GM23338 (cell line): ENCODE results near the gene SLC35F4. TPM values are rescaled to one million over a fixed set of nuclear protein-coding genes. Genes with fewer than 3 reads are reported as not detected.

Source experiments
- ATAC-seq: fragments of 200-7000 bp; cut with Tn5 transposase; 3 replicates; pipeline ENCODE4 v1.9.1; 2020
- DNase-seq: peaks from one replicate; pipeline ENCODE4 v3.0.0-alpha.2; 2015; ENCODE audit warnings: low spot score
- H2AFZ ChIP-seq: fragments of 200-600 bp; sonication (generic); 2 replicates; pipeline ENCODE4 v1.8.0; 2016; ENCODE audit warnings: antibody characterized with exemption, mild to moderate bottlenecking, moderate library complexity
- H3F3A ChIP-seq: fragments of 200-600 bp; sonication (generic); replicated peaks from 2 replicates; pipeline ENCODE4 v1.8.0; 2017; ENCODE audit warnings: antibody characterized with exemption, mixed run types, low read depth
- H3K27ac ChIP-seq: fragments of 200-600 bp; sonication (generic); 2 replicates; pipeline ENCODE4 v1.6.1; 2016; ENCODE audit warnings: low read depth
- H3K27me3 ChIP-seq: fragments of 200-600 bp; sonication (generic); 2 replicates; pipeline ENCODE4 v1.8.0; 2016; ENCODE audit warnings: mild to moderate bottlenecking, mixed run types, moderate library complexity; ENCODE audit not compliant: insufficient read depth
- H3K36me3 ChIP-seq: fragments of 200-600 bp; sonication (generic); 2 replicates; pipeline ENCODE4 v1.8.0; 2016; ENCODE audit warnings: mild to moderate bottlenecking; ENCODE audit not compliant: insufficient read depth
- H3K4me1 ChIP-seq: fragments of 200-600 bp; sonication (generic); 2 replicates; pipeline ENCODE4 v1.8.0; 2016; ENCODE audit warnings: mild to moderate bottlenecking, moderate library complexity; ENCODE audit not compliant: insufficient read depth
- H3K4me2 ChIP-seq: fragments of 200-600 bp; sonication (generic); 2 replicates; pipeline ENCODE4 v1.7.1; 2017; ENCODE audit warnings: mixed run types
- H3K4me3 ChIP-seq: fragments of 200-600 bp; sonication (generic); 2 replicates; pipeline ENCODE4 v1.6.1; 2016; ENCODE audit warnings: mixed run types
- H3K79me2 ChIP-seq: fragments of 200-600 bp; sonication (generic); replicated peaks from 2 replicates; pipeline ENCODE4 v1.8.0; 2017; ENCODE audit warnings: mild to moderate bottlenecking; ENCODE audit not compliant: insufficient read depth
- H3K9me2 ChIP-seq: fragments of 200-600 bp; sonication (generic); 2 replicates; pipeline ENCODE4 v1.8.0; 2017; ENCODE audit not compliant: insufficient read depth
- H4K20me1 ChIP-seq: fragments of 200-600 bp; sonication (generic); replicated peaks from 2 replicates; pipeline ENCODE4 v1.8.0; 2017; ENCODE audit warnings: mild to moderate bottlenecking; ENCODE audit not compliant: insufficient read depth
- H3K27ac Mint-ChIP-seq: 2 replicates; pipeline ENCODE4 v1.8.0; 2020; ENCODE audit warnings: inconsistent platforms, mild to moderate bottlenecking, moderate library complexity, mixed read lengths
- H3K27me3 Mint-ChIP-seq: 3 replicates; pipeline ENCODE4 v1.8.0; 2022; ENCODE audit warnings: low read depth, mild to moderate bottlenecking, moderate library complexity, mixed read lengths, inconsistent platforms; ENCODE audit not compliant: insufficient read depth, poor library complexity
- H3K36me3 Mint-ChIP-seq: 3 replicates; pipeline ENCODE4 v1.8.0; 2021; ENCODE audit warnings: low read depth, mild to moderate bottlenecking, inconsistent platforms, moderate library complexity, mixed read lengths
- H3K4me1 Mint-ChIP-seq: 3 replicates; pipeline ENCODE4 v1.8.0; 2020; ENCODE audit warnings: mild to moderate bottlenecking, inconsistent platforms, mixed read lengths
- H3K4me3 Mint-ChIP-seq: 3 replicates; pipeline ENCODE4 v1.8.0; 2021; ENCODE audit warnings: moderate library complexity, mild to moderate bottlenecking, inconsistent platforms, mixed read lengths
- H3K9me3 Mint-ChIP-seq: 3 replicates; pipeline ENCODE4 v1.8.0; 2020; ENCODE audit warnings: moderate library complexity, mild to moderate bottlenecking, inconsistent platforms, mixed read lengths
- CREB1 ChIP-seq: fragments of 250-450 bp; sonication (Bioruptor Pico); IDR thresholded peaks from 2 replicates; pipeline ENCODE4 v1.5.0; 2020; ENCODE audit warnings: low read depth, mild to moderate bottlenecking, moderate library complexity
- CTCF ChIP-seq, 2 experiments: fragments of 200-600 bp in 1 of 2; sonication (generic) in 1 of 2; conservative IDR thresholded peaks; 2 replicates each; pipeline versions ENCODE4 v1.5.1 to v1.6.1; 2016 to 2017; ENCODE audit warnings: antibody characterized with exemption in 2 of 2, low read depth in 2 of 2, mild to moderate bottlenecking in 2 of 2, moderate library complexity in 1 of 2
- EZH2phosphoT487 ChIP-seq: fragments of 200-600 bp; sonication (generic); IDR thresholded peaks from one replicate; pipeline ENCODE4 v1.8.1; 2018; ENCODE audit warnings: antibody characterized with exemption; ENCODE audit not compliant: unreplicated experiment
- REST ChIP-seq: IDR thresholded peaks from one replicate; pipeline ENCODE4 v1.6.1; 2018; ENCODE audit warnings: antibody characterized with exemption; ENCODE audit not compliant: unreplicated experiment
- STAT1 ChIP-seq: IDR thresholded peaks from one replicate; pipeline ENCODE4 v1.6.1; 2016; ENCODE audit warnings: antibody characterized with exemption; ENCODE audit not compliant: unreplicated experiment
- ZNF331 ChIP-seq: fragments of 250-450 bp; sonication (Bioruptor Pico); IDR thresholded peaks from 2 replicates; pipeline ENCODE4 v1.5.0; 2020; ENCODE audit warnings: low read depth, mild to moderate bottlenecking, moderate library complexity
- ZNF462 ChIP-seq: fragments of 250-450 bp; sonication (Bioruptor Pico); IDR thresholded peaks from 2 replicates; pipeline ENCODE4 v1.5.0; 2020; ENCODE audit warnings: mild to moderate bottlenecking, moderate library complexity
- polyA plus RNA-seq: library from polyadenylated mRNA; unstranded; fragments of >200 nt; fragmentation: Nextera tagmentation; extraction: Ambion mirVana; gene quantifications from 2 replicates; pipeline ENCODE4 v1.2.1, GENCODE V29; 2016
- total RNA-seq: library from RNA; depleted of rRNA; stranded (reverse); fragments of >200 nt; shearing (Covaris generic); gene quantifications from 2 replicates; pipeline ENCODE4 v1.2.3, GENCODE V29; 2014

SLC35F4 gene
- total and polyA plus RNA-seq, 2 experiments from 2014 or later = 0.10 TPM; not detected in 1

- H3K27ac ChIP-seq = no peak overlapping the region
- Mint-ChIP-seq H3K36me3 (no peaks in the 10 kb centered on the region), H3K9me3 (no peaks in the 10 kb centered on the region), H3K4me1 (peaks cover 18% of the 10 kb centered on the region; the same call in 2 of the 3 replicates), H3K4me3 (peak overlapping the region; percentile 78), H3K27ac (no peak overlapping the region), H3K27me3 (peaks cover 13% of the 10 kb centered on the region)
- H3K4me1 ChIP-seq = peaks cover 18% of the 10 kb centered on the region
- peak overlapping the region; percentile 92 for H3K4me2 ChIP-seq
- peak overlapping the region; percentile 84; the same call in 1 of the 2 replicates for H2AFZ ChIP-seq
- peak overlapping the region; percentile 80 for H3K4me3 ChIP-seq
- no peaks in the 10 kb centered on the region for H3K36me3 ChIP-seq
- H3K79me2 ChIP-seq = no peaks in the 10 kb centered on the region
- no peak for TF ChIP-seq EZH2phosphoT487
- TF ChIP-seq STAT1 = no peak
- no peak for TF ChIP-seq CTCF (conservative IDR thresholded peaks at IDR 0.05; ENCODE audit: low read depth in 2 of 2)
- TF ChIP-seq REST = no peak
- TF ChIP-seq CREB1 (CRISPR knock-in tag) = no peak
- H3K27me3 ChIP-seq = peaks cover 40% of the 10 kb centered on the region
- H3K9me2 ChIP-seq = peaks cover 3% of the 10 kb centered on the region; the same call in 1 of the 2 replicates
- no peaks in the 10 kb centered on the region for H3F3A ChIP-seq
- no peaks in the 10 kb centered on the region for H4K20me1 ChIP-seq
- no peak for DNase-seq
- peak; percentile 15 for ATAC-seq
Measured at GRCh38 chr14:57865066-57865402, 858 bp downstream of the SLC35F4 start.

- ATAC-seq = no peak; the same call in 2 of the 3 replicates
- H3K27me3 Mint-ChIP-seq = peaks cover 13% of the 10 kb centered on the region
- peaks cover 40% of the 10 kb centered on the region for H3K27me3 ChIP-seq
- peak overlapping the region; percentile 92 for H3K4me2 ChIP-seq
- H3K27ac Mint-ChIP-seq = no peak overlapping the region
- peaks cover 3% of the 10 kb centered on the region; the same call in 1 of the 2 replicates for H3K9me2 ChIP-seq
- H3K27ac ChIP-seq = no peak overlapping the region
- H2AFZ ChIP-seq = peak overlapping the region; percentile 84; the same call in 1 of the 2 replicates
- peaks cover 18% of the 10 kb centered on the region for H3K4me1 ChIP-seq
- H4K20me1 ChIP-seq = no peaks in the 10 kb centered on the region
- H3K9me3 Mint-ChIP-seq = no peaks in the 10 kb centered on the region
- peak overlapping the region; percentile 78 for H3K4me3 Mint-ChIP-seq
- peaks cover 17% of the 10 kb centered on the region; the same call in 2 of the 3 replicates for H3K4me1 Mint-ChIP-seq
- peak; percentile 18 for DNase-seq
- no peaks in the 10 kb centered on the region for H3F3A ChIP-seq
- peak overlapping the region; percentile 80 for H3K4me3 ChIP-seq
- no peaks in the 10 kb centered on the region for H3K36me3 ChIP-seq
- no peaks in the 10 kb centered on the region for H3K79me2 ChIP-seq
- no peaks in the 10 kb centered on the region for H3K36me3 Mint-ChIP-seq
- TF ChIP-seq CTCF (conservative IDR thresholded peaks at IDR 0.05; ENCODE audit: low read depth in 2 of 2) = no peak
- no peak for TF ChIP-seq ZNF331 (CRISPR knock-in tag)
- TF ChIP-seq ZNF462 (CRISPR knock-in tag) = no peak
- no peak for TF ChIP-seq STAT1
Measured at GRCh38 chr14:57864659-57865058, 1.2 kb downstream of the SLC35F4 start.
